Esophagus squamous epithelium (tissue), 5 donors: Measurements from ENCODE around the gene HAO1. TPM values are rescaled to one million over a fixed set of nuclear protein-coding genes. Genes with fewer than 3 reads are reported as not detected.

Source experiments
- DNase-seq: peaks from one replicate; lab custom pipeline; 2025; lab: John Stamatoyannopoulos, UW
- H3K27ac ChIP-seq, 4 donors: fragments of 200-600 bp; sonication (generic); one replicate each; pipeline ENCODE4 v1.5.1; 2016 to 2019; ENCODE audit warnings: mild to moderate bottlenecking in 1 of 4
- H3K27me3 ChIP-seq, 4 donors: fragments of 200-600 bp; sonication (generic); 1 replicate in 3 of 4; 2 replicates in 1 of 4; pipeline versions ENCODE4 v1.5.1 to v1.6.0; 2017 to 2021; ENCODE audit warnings: antibody characterized with exemption in 1 of 4
- H3K36me3 ChIP-seq, 3 donors: fragments of 200-600 bp; sonication (generic); one replicate each; pipeline ENCODE4 v1.5.1; 2016 to 2019
- H3K4me1 ChIP-seq, 3 donors: fragments of 200-600 bp; sonication (generic); one replicate each; pipeline ENCODE4 v1.5.1; 2017 to 2019
- H3K4me3 ChIP-seq, 4 donors: fragments of 200-600 bp; sonication (generic); 1 replicate in 3 of 4; 2 replicates in 1 of 4; pipeline ENCODE4 v1.5.1; 2016 to 2019; ENCODE audit warnings: mild to moderate bottlenecking in 2 of 4, moderate library complexity in 1 of 4
- H3K9me3 ChIP-seq, 3 donors: fragments of 200-600 bp; sonication (generic); one replicate each; pipeline ENCODE4 v1.5.1; 2016 to 2019
- POLR2A ChIP-seq, 4 donors: fragments of 450-650 bp; IDR thresholded peaks; one replicate each; pipeline ENCODE4 v1.6.1; 2017; ENCODE audit warnings: antibody characterized with exemption in 4 of 4, mild to moderate bottlenecking in 4 of 4, moderate library complexity in 3 of 4
- WGBS, 2 donors: methylation state at CpG; one replicate each; pipeline ENCODE4 v1.1.5; 2018; 5-methylcytosine and 5-hydroxymethylcytosine counted together
- intact Hi-C: fragments of 100-400 bp; cut with DNase I; formaldehyde crosslinking; loops from one replicate; pipeline ENCODE4 v1.15.0; 2022
- total RNA-seq, 4 donors: library from RNA; depleted of rRNA; stranded (reverse); fragments of >200 nt; gene quantifications; one replicate each; pipeline ENCODE4 v1.1.0, GENCODE V29; 2016
- TF ChIP-seq, protein P1 (sequence below), 6 experiments: fragments of 450-650 bp in 4 of 6; fragments of 200-600 bp in 2 of 6; sonication (generic) in 2 of 6; IDR thresholded peaks; one replicate each; pipeline ENCODE4 v1.5.1; 2016 to 2019; ENCODE audit warnings: antibody characterized with exemption in 6 of 6, mild to moderate bottlenecking in 4 of 6, moderate library complexity in 4 of 6
- donor health status: DM: yes; HTN: yes; CAD: no.

The HAO1 gene
- total RNA-seq, 4 donors from 2014 or later: 0.70 TPM; not detected in 3

DNA sequence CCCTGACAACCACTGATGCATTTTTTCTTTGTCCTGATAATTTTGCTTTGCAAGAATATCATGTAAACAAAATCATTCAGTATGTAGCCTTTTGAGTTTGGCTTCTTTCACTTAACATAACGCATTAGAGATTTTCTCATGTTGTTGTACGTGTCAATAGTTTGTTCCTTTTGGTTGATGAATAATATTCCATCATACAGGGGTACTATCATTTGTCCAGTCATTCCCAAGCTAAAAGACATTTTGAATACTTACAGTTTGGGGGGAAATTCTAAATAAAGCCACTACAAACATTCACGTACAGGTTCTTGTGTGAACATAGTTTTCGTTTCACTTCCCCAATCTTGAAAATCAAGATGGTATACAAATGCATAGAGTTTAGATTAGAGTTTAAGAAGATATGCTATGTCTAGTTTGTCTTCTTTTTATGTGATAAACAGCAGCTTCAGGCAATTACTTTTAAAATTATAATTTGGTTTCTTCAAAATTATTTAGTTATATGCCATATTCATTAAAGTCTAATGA, 5.2 kb downstream of the HAO1 start:
- Histone ChIP-seq H3K4me1 (peaks cover 0 to 7% (median 0%) of the 10 kb centered on the region in 3 donors), H3K27me3 (no peaks in the 10 kb centered on the region), H3K27ac (no peak overlapping the region), H3K36me3 (no peaks in the 10 kb centered on the region), H3K4me3 (no peak overlapping the region), H3K9me3 (no peaks in the 10 kb centered on the region)
- TF ChIP-seq, protein P1, sequence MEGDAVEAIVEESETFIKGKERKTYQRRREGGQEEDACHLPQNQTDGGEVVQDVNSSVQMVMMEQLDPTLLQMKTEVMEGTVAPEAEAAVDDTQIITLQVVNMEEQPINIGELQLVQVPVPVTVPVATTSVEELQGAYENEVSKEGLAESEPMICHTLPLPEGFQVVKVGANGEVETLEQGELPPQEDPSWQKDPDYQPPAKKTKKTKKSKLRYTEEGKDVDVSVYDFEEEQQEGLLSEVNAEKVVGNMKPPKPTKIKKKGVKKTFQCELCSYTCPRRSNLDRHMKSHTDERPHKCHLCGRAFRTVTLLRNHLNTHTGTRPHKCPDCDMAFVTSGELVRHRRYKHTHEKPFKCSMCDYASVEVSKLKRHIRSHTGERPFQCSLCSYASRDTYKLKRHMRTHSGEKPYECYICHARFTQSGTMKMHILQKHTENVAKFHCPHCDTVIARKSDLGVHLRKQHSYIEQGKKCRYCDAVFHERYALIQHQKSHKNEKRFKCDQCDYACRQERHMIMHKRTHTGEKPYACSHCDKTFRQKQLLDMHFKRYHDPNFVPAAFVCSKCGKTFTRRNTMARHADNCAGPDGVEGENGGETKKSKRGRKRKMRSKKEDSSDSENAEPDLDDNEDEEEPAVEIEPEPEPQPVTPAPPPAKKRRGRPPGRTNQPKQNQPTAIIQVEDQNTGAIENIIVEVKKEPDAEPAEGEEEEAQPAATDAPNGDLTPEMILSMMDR (IDR thresholded peaks at IDR 0.05): no peak
- TF ChIP-seq POLR2A (IDR thresholded peaks at IDR 0.05): no peak
- DNase-seq: no peak
- intact Hi-C loops: no loop called here
- 76 to 85% methylated on average over 4 of the region's 4 CpGs for WGBS, 2 donors

DNA sequence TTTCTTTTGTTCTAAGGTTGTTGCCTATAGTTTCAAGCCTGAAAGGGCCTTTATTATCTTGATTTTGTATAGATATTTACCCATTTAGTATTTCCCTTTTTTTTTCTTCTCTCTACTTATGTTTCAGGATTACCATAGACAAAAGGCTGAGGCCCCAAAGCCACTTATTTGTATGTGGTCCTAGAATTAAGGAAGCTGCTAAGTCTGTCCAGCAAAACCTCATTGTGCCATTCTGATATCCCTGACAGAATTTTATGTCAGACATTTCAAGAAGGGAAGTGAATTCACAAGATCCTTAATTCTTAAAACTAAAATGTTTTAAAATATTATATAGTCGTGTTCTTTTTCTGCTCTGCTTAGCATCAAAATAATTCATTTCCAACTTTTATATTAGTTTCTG, 6.9 kb downstream of the HAO1 start:
- Histone ChIP-seq H3K9me3 (no peaks in the 10 kb centered on the region), H3K36me3 (no peaks in the 10 kb centered on the region), H3K27me3 (no peaks in the 10 kb centered on the region), H3K27ac (no peak overlapping the region), H3K4me3 (no peak overlapping the region), H3K4me1 (peaks cover 0 to 7% (median 0%) of the 10 kb centered on the region in 3 donors)
- 48 to 77% methylated on average over 1 of the region's 1 CpG for WGBS, 2 donors
- intact Hi-C loops: no loop called here
- DNase-seq: no peak
- TF ChIP-seq, protein P1 (IDR thresholded peaks at IDR 0.05): no peak
- no peak for TF ChIP-seq POLR2A (IDR thresholded peaks at IDR 0.05)

DNA sequence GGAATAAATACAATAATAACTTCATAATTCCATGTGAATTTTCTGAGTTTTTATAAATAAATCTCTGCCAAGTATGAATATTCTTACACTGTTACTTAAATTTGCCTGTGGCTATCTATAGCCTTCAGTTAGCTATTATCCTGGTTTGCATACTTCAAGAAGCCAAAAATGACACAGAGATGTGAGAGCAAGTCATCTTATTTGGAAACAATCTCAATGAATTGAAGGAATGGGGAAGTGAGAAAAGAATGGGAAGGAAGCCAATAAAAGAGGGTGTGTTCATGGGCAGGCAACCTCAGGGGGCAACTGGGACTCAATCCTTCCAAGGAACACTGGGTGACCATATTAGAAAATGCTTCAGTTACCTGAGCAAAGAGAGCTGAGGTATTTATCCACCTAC, 9.9 kb downstream of the HAO1 start:
- Histone ChIP-seq H3K36me3 (no peaks in the 10 kb centered on the region), H3K4me1 (no peaks in the 10 kb centered on the region), H3K4me3 (no peak overlapping the region), H3K9me3 (no peaks in the 10 kb centered on the region), H3K27me3 (no peaks in the 10 kb centered on the region), H3K27ac (no peak overlapping the region)
- TF ChIP-seq, protein P1 (IDR thresholded peaks at IDR 0.05): no peak
- no peak for TF ChIP-seq POLR2A (IDR thresholded peaks at IDR 0.05)
- intact Hi-C loops: no loop called here
- DNase-seq: no peak

DNA sequence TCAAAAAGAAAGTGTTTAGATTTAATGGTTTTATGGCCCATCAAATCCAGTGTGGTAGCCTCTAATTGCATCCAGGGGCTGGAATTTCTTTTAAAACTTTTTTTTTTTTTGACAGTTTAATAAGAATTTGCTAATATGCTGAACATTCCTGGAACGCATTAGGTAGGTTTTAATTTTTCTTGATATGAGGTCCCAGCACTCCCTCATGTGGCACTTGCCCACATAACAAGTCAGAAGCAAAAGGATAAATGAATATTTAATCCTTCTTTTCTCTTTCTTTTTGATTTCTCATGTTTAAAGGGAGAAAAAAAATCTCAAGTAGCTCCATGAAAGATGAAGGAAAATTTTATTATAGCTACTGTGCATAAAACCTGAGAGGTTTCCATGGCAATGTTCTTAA, 13.5 kb downstream of the HAO1 start:
- H3K36me3 ChIP-seq: no peaks in the 10 kb centered on the region
- no peak overlapping the region for H3K4me3 ChIP-seq
- TF ChIP-seq, protein P1 (IDR thresholded peaks at IDR 0.05): peak in 5 of 6 experiments; percentile 10 to 40 (median 15)
- no peak for TF ChIP-seq POLR2A (IDR thresholded peaks at IDR 0.05)
- H3K4me1 ChIP-seq: no peaks in the 10 kb centered on the region
- H3K27me3 ChIP-seq: no peaks in the 10 kb centered on the region
- 17 to 25% methylated on average over 1 of the region's 1 CpG for WGBS, 2 donors
- H3K27ac ChIP-seq: no peak overlapping the region
- intact Hi-C loops: no loop called here
- no peak for DNase-seq
- no peaks in the 10 kb centered on the region for H3K9me3 ChIP-seq

DNA sequence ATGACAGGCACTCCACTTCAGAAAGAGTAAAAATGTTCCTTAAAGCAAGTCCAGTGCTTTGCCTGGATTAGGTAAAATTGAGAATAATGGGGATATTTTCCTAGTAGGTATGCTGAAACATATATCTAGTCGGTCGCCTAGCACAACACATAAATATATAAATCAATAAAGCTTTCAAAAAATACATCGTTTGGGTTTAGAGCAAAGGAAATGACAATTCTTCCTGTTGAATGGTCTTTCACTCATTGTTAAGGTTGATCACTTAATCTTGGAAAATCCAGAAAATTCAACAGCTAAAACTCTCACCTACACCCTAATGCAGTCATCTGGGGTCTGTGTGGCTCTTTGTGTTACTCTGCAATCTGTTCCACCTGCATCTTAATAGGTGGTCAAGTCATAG, 13.9 kb downstream of the HAO1 start:
- H3K4me3 ChIP-seq: no peak overlapping the region
- H3K27me3 ChIP-seq: no peaks in the 10 kb centered on the region
- WGBS, 2 donors: 35 to 41% methylated on average over 3 of the region's 3 CpGs
- no peaks in the 10 kb centered on the region for H3K9me3 ChIP-seq
- no peak overlapping the region for H3K27ac ChIP-seq
- no peaks in the 10 kb centered on the region for H3K36me3 ChIP-seq
- H3K4me1 ChIP-seq: no peaks in the 10 kb centered on the region
- TF ChIP-seq, protein P1 (IDR thresholded peaks at IDR 0.05): no peak
- TF ChIP-seq POLR2A (IDR thresholded peaks at IDR 0.05): no peak
- no peak for DNase-seq
- intact Hi-C loops: no loop called here
